Smooth muscle cell of bladder (primary cell): ENCODE data around the gene SAT2. TPM values are rescaled to one million over a fixed set of nuclear protein-coding genes. Genes with fewer than 3 reads are reported as not detected.

Source experiments
- total RNA-seq: library from RNA; depleted of rRNA; stranded (reverse); fragments of >200 nt; gene quantifications from 2 replicates; pipeline ENCODE4 v1.2.3, GENCODE V29; 2014

Gene SAT2
- total RNA-seq, result 52.7 and 54.0 TPM in 2 replicates

DNA sequence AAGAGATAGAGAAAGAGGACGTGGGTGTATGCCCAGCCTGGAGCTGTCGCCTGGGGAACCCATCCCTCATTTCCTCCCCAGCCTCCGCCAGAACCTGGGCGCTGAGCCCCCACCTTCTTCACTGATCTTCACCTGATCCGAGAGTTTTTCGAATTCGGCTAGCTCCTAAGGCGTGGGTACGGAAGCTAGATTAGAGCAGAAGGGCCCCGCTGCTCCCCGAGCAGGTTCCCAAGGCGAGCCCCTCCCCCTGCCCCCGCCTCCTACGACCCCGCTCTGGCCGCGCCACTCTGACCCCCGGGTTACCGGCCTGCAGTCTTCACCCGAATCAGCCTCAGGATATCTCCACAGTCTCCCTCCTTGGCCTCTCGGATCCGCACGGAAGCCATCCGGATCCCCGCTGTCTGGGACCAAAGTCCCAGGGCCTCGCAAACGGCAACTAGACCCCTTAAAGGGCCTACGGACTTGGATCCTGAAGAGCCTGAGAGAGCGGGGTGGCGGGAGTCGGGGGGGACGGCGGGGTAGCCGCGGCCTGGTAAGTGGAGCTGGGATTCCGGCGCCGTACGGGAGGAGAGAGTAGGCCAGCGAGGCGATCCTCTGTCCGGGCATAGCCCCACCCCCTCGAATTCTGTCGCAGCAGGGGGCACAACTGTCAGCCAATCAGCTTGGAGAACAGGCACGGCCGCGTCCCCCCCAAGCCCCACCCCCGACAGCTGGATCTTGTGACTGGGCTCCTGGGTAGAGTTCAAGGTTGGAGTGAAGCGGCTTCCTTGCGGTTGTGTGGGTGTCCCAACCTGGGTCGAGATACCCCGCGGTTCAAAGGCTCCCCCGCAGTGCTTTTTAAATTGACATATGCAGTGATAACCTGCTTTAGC is at the start of gene SAT2:
TSS of gene SAT2 (minus strand) at position 572 of the 872 bp plus-strand sequence. CDS start at position 386, 186 bp downstream.

DNA sequence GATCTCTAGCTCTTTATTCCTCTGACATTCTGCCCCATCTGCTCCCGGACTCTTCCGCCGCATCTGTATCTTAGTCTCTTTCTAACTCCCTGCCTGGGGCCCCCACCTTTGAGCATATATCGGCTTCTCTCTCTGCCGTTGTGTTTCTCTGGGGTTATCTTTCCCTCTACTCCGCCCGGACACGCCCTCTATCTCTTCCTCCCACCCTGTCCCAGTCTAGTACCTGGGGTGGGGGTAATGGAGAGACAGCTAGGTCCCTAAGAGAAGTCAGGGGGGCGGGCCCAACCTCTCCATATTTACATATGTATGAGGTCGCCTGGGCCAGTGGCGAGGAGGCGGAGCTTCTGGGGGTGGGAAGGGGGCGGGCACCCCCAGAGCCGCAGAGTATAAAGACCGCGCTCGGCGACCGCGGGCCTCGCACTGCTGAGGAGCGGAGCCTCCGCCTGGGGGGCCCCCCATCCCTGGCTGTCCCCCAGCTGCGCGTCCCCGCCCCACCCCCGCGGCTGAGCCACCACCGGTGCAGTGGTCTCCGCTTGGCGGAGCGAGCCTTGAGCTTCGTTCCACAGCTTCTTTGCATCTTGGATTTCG is 23.0 kb upstream of the SAT2 start, which contains the start of gene ATP1B2:
TSS of gene ATP1B2 (plus strand) at position 418 of the 588 bp plus-strand sequence. CDS start 593 bp downstream, outside the sequence.

DNA sequence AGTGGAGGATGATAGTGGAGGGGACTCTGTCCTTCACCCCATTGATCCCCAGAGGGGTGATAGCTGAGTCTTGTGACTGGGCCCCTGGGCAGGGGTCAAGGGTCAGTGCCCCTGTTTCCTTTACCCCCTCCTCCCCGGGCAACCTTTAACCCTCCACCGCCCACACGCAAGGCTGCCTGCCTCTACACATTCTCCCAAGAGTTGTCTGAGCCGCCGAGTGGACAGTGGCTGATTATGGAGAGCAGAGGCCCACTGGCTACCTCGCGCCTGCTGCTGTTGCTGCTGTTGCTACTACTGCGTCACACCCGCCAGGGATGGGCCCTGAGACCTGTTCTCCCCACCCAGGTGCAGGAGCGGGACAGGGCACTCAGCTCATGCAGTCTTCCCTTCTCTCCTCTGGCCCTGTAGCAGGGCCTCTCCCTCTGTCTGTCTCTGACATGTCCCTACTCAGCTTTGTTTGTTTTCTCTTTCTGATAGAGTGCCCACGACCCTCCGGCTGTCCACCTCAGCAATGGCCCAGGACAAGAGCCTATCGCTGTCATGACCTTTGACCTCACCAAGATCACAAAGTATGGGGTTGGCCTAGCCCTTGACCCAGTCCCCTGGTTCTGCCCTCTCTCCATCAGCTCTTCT is 2.4 kb upstream of the SAT2 start, which contains the start of gene SHBG:
TSS of gene SHBG (plus strand) at position 197 of the 633 bp plus-strand sequence. CDS start at position 235, 38 bp downstream.

DNA sequence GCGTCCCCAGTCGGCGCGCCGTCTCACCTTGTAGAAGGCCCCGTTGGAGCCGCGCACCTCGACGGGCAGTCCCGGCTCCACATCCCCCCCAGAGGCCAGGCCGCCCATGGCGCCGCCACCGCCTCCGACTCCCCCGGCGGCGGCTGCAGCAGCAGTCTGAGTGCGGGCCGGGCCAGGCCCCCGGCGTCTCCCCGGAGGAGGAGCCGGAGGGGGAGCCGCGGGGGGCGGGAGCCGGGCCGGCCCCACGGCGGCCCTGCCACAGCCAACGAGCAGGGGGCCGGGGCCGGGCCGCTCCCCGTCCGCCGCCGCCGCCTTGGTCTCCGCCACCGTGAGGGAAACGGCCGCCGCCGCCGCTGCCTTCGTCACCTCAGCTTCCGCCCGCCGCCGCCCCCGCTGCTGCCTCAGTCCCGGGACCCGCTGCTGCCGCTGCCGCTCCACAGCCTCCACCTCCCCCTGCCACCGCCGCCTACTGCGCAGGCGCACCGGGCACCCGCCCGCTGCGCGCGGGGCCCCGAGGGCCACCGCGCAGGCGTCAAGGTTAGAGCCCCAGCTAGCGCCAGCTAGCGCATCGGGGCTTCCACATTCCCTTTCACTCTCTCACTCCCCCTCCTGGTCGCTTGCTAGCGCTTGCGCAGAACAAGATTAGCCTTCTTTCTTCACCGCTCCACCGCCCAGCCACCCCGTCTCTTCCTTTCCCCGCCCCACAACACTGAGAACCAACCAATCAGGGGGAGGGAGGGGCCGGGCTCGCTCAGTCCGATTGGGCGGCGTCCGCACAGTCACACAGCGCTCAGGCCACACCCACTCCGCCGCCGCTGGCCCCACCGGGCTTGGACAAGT is 13.0 kb downstream of the SAT2 start, which contains the start of gene FXR2:
TSS of gene FXR2 (minus strand) at position 473 of the 840 bp plus-strand sequence. CDS start at position 108, 365 bp downstream.

DNA sequence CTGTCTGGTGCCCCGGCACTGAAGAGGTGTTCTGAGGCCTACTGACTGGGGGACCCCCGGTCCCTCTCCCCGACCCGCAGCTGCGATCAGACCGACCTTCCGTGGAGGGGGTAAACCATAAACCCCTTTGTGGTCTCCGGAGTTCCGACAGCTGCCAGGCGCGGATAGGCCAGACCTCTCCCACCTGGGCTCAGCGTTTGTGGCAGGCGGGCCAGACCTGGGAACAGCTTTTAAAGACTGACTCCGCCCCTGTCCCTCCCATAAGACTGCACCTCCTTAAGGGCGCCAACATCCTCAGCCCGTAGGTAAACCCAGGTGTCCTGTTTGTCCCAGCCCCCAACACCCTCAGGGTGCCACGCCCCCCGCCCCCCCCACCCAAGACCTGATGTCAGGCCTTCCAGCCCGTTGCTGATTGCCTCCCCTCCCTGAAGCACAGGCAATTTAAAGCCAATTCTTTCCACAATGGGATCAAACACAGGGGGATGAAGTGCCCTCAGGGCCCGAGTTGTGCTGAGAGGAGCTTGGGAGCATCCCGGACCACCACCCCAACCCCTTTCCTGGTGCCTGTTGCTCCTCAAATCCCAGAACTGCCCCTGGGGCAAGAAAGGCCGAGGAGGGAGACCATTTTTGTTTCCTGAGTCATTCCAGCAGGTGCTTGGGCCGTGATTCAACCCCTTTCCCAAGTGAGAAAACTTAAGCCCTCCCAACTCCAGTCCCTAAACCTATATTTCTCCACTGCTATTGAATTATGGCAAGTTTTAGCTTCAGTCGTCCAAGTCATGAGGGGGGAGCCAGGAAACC is 37.5 kb downstream of the SAT2 start, which contains the start of gene SOX15:
TSS of gene SOX15 (minus strand) at position 204 of the 801 bp plus-strand sequence. CDS start 418 bp downstream, outside the sequence.

DNA sequence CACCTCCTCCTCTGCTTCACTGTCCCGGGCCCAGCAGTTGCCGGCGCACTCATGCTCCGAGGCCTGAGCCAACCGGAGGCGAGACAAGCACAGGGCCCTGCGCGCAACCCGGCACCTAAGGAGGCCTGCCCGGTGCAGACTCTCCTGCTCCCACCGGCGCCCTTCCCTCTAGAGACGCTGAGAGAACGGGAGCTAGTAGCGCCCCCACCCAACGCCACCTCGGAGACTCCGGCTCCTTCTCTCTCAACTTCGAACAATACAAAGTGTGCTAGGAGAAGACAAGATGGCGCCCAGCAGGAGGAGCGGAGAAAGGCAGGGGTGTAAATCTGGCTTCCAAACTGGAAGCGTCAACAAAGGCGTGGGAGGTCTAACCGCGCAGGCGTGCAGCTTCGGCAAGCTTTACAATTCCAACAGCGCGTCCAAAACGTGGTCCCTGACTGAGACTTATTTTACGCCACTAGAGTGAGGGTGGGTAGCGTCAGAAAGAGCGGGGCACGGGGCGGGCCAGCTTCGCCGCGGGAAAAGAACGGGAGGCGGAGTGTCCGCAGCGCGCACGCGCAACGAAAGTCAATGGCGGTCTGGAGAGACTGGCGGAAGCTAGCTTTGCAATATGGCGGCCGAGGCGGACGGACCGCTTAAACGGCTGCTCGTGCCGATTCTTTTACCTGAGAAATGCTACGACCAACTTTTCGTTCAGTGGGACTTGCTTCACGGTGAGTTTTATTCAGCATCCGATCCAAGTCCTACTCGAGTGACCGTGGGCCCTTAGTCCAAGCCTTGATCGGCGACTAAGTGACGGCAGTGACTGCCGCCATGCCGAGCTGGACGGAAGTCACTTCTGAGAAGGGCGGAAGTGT is 44.1 kb downstream of the SAT2 start, which contains the start of gene MPDU1:
TSS of gene MPDU1 (plus strand) at position 600 of the 857 bp plus-strand sequence. CDS start at position 611, 11 bp downstream.

DNA sequence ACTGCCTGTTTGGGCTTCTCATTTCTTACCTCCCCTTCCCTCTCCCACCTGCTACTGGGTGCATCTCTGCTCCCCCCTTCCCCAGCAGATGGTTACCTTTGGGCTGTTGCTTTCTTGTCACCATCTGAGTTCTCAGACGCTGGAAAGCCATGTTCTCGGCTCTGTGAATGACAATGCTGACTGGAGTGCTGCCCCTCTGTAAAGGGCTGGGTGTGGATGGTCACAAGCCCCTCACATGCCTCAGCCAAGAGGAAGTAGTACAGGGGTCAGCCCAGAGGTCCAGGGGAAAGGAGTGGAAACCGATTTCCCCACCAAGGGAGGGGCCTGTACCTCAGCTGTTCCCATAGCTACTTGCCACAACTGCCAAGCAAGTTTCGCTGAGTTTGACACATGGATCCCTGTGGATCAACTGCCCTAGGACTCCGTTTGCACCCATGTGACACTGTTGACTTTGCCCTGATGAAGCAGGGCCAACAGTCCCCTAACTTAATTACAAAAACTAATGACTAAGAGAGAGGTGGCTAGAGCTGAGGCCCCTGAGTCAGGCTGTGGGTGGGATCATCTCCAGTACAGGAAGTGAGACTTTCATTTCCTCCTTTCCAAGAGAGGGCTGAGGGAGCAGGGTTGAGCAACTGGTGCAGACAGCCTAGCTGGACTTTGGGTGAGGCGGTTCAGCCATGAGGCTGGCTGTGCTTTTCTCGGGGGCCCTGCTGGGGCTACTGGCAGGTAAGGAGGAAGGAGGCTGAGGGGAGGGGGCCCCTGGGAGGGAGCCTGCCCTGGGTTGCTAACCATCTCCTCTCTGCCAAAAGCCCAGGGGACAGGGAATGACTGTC is 48.4 kb downstream of the SAT2 start, which contains the start of gene CD68:
TSS of gene CD68 (plus strand) at position 638 of the 833 bp plus-strand sequence. CDS start at position 678, 40 bp downstream.

Other genes with a start within 250 kb of the SAT2 start
- 0.37 and 0.57 TPM in 2 replicates for gene TNK1, start 246.7 kb downstream of the SAT2 start, total RNA-seq
- 13.9 and 14.4 TPM in 2 replicates for gene PLSCR3, start 233.3 kb downstream of the SAT2 start, total RNA-seq
- gene TMEM256, start 223.7 kb downstream of the SAT2 start, total RNA-seq, result 105 and 158 TPM in 2 replicates
- gene NLGN2, start 220.0 kb downstream of the SAT2 start, total RNA-seq, result 4.1 and 6.3 TPM in 2 replicates
- not detected in 2 replicates for gene SPEM1, start 207.5 kb downstream of the SAT2 start, total RNA-seq
- gene SPEM2, start 202.2 kb downstream of the SAT2 start, total RNA-seq, result not detected in 2 replicates
- gene SPEM3, start 199.0 kb downstream of the SAT2 start, total RNA-seq, result not detected in 2 replicates
- 0.71 and 0.74 TPM in 2 replicates for gene TMEM102, start 192.4 kb downstream of the SAT2 start, total RNA-seq
- 0.71 and 3.4 TPM in 2 replicates for gene FGF11, start 188.3 kb downstream of the SAT2 start, total RNA-seq
- gene CHRNB1, start 182.8 kb downstream of the SAT2 start, total RNA-seq, result 5.9 and 7.3 TPM in 2 replicates
- gene ZBTB4, start 148.2 kb downstream of the SAT2 start, total RNA-seq, result 14.8 and 19.0 TPM in 2 replicates
- not detected in 2 replicates for gene SLC35G6, start 146.4 kb downstream of the SAT2 start, total RNA-seq
- gene POLR2A, start 143.5 kb downstream of the SAT2 start, total RNA-seq, result 65.1 and 79.0 TPM in 2 replicates
- gene TNFSF12, start 78.8 kb downstream of the SAT2 start, total RNA-seq, result 2.1 and 4.4 TPM in 2 replicates
- gene TNFSF13, start 69.1 kb downstream of the SAT2 start, total RNA-seq, result 0.71 and 0.74 TPM in 2 replicates
- gene SENP3, start 65.9 kb downstream of the SAT2 start, total RNA-seq, result 61.0 and 67.3 TPM in 2 replicates
- gene CD68, start 48.2 kb downstream of the SAT2 start, total RNA-seq, result 11.2 and 16.3 TPM in 2 replicates
- gene MPDU1, start 44.0 kb downstream of the SAT2 start, total RNA-seq, result 54.0 and 54.8 TPM in 2 replicates
- 0.14 and 0.18 TPM in 2 replicates for gene SOX15, start 37.7 kb downstream of the SAT2 start, total RNA-seq
- 41.4 and 45.7 TPM in 2 replicates for gene FXR2, start 12.9 kb downstream of the SAT2 start, total RNA-seq
- gene SHBG, start 2.3 kb upstream of the SAT2 start, total RNA-seq, result 0.57 and 148 TPM in 2 replicates
- gene ATP1B2, start 23.1 kb upstream of the SAT2 start, total RNA-seq, result not detected in 2 replicates
- gene TP53, start 59.7 kb upstream of the SAT2 start, total RNA-seq, result 16.9 and 18.7 TPM in 2 replicates
- 3.1 and 3.4 TPM in 2 replicates for gene WRAP53, start 60.7 kb upstream of the SAT2 start, total RNA-seq
- 0.09 and 0.28 TPM in 2 replicates for gene EFNB3, start 77.4 kb upstream of the SAT2 start, total RNA-seq
- 0.57 and 1.8 TPM in 2 replicates for gene DNAH2, start 89.9 kb upstream of the SAT2 start, total RNA-seq
- gene KDM6B, start 206.4 kb upstream of the SAT2 start, total RNA-seq, result 4.8 and 7.7 TPM in 2 replicates
- gene TMEM88, start 227.2 kb upstream of the SAT2 start, total RNA-seq, result 0.14 and 0.28 TPM in 2 replicates
- gene NAA38, start 229.7 kb upstream of the SAT2 start, total RNA-seq, result 96.1 and 113 TPM in 2 replicates
- 6.0 and 8.2 TPM in 2 replicates for gene CYB5D1, start 230.2 kb upstream of the SAT2 start, total RNA-seq